ENCODE measurements around the gene EDEM2. TPM values are rescaled to one million over a fixed set of nuclear protein-coding genes. Genes with fewer than 3 reads are reported as not detected.
"Not testable (repeated sequence)": the region's sequence is repeated elsewhere in the genome, so short reads cannot be mapped to it uniquely, and the experiment has no call there.

Gene EDEM2
- total RNA-seq, 1 experiment from 2014 or later, result 23.6 TPM

GRCh38 chr20:35116258-35116657 lies 30.9 kb downstream of the EDEM2 start:
- BruUV-seq (replicated peaks), result no TSS peak
- no peak for TF ChIP-seq CTCF (IDR thresholded peaks at IDR 0.05; ENCODE audit: unreplicated experiment)
- POLR2A ChIA-PET, result interaction anchor here (0.6 kb wide), 1 partner anchor 141 kb away, joined by 3 read pairs; no protein-coding TSS in a partner anchor
- CTCF ChIA-PET, result interaction anchor here (0.6 to 1.8 kb wide), 6 partner anchors 20 to 462 kb away, joined by 4 to 11 read pairs (median 4); no protein-coding TSS in a partner anchor
- peaks cover 62% of the 10 kb centered on the region for H3K36me3 Mint-ChIP-seq (ENCODE audit: insufficient read depth, unreplicated experiment)
- intact Hi-C loops (cut with micrococcal nuclease), result no loop called here
- H3K9me3 Mint-ChIP-seq (ENCODE audit: unreplicated experiment), result no peaks in the 10 kb centered on the region
- H3K4me3 Mint-ChIP-seq (ENCODE audit: unreplicated experiment), result no peak overlapping the region
- no peaks in the 10 kb centered on the region for H3K27me3 Mint-ChIP-seq (ENCODE audit: insufficient read depth, unreplicated experiment)
- peaks cover 3% of the 10 kb centered on the region for H3K4me1 Mint-ChIP-seq (ENCODE audit: insufficient read depth, unreplicated experiment)
- H3K27ac Mint-ChIP-seq (ENCODE audit: low read depth, unreplicated experiment), result no peak overlapping the region
- no peak for DNase-seq (ENCODE audit: unreplicated experiment)

- DNase-seq (ENCODE audit: unreplicated experiment), result no peak
- no peak for TF ChIP-seq CTCF (IDR thresholded peaks at IDR 0.05; ENCODE audit: unreplicated experiment)
- POLR2A ChIA-PET, result interaction anchor here (0.6 kb wide), 3 partner anchors 141 to 624 kb away, joined by 3 to 4 read pairs (median 3); no protein-coding TSS in a partner anchor
- no peak overlapping the region for H3K27ac Mint-ChIP-seq (ENCODE audit: low read depth, unreplicated experiment)
- BruUV-seq (replicated peaks), result no TSS peak
- intact Hi-C loops (cut with micrococcal nuclease), result no loop called here
- CTCF ChIA-PET, result interaction anchor here (0.6 to 1.8 kb wide), 4 partner anchors 19 to 144 kb away, joined by 3 to 11 read pairs (median 5); no protein-coding TSS in a partner anchor
- H3K4me1 Mint-ChIP-seq (ENCODE audit: insufficient read depth, unreplicated experiment), result peaks cover 10% of the 10 kb centered on the region
- H3K27me3 Mint-ChIP-seq (ENCODE audit: insufficient read depth, unreplicated experiment), result no peaks in the 10 kb centered on the region
- H3K4me3 Mint-ChIP-seq (ENCODE audit: unreplicated experiment), result no peak overlapping the region
- H3K9me3 Mint-ChIP-seq (ENCODE audit: unreplicated experiment), result no peaks in the 10 kb centered on the region
- H3K36me3 Mint-ChIP-seq (ENCODE audit: insufficient read depth, unreplicated experiment), result peaks cover 58% of the 10 kb centered on the region
These were observed 31.5 kb downstream of the EDEM2 start for GRCh38 chr20:35115606-35116005.

DNA sequence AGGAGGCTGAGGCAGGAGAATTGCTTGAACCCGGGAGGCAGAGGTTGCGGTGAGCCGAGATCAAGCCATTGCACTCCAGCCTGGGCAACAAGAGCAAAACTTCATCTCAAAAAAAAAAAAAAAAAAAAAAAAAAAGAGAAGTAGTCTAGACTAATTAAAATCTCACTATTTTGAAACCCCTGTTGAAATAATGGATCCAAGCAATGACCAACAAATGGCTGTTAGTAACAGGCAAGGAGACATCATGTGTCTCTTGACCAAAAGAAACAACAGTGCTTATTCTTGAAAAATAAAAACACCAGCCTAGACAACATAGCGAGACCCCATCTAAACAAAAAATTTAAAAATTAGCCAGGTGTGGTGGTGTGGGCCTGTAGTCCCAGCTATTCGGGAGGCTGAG lies 34.9 kb downstream of the EDEM2 start:
- peaks cover 18% of the 10 kb centered on the region for H3K4me1 Mint-ChIP-seq (ENCODE audit: insufficient read depth, unreplicated experiment)
- CTCF ChIA-PET, result interaction anchor here (1.5 to 1.9 kb wide), 2 partner anchors 14 to 17 kb away, joined by 4 to 7 read pairs; no protein-coding TSS in a partner anchor
- H3K27me3 Mint-ChIP-seq (ENCODE audit: insufficient read depth, unreplicated experiment); H3K4me3 Mint-ChIP-seq (ENCODE audit: unreplicated experiment); intact Hi-C loops (cut with micrococcal nuclease); POLR2A ChIA-PET; H3K27ac Mint-ChIP-seq (ENCODE audit: low read depth, unreplicated experiment); H3K9me3 Mint-ChIP-seq (ENCODE audit: unreplicated experiment); BruUV-seq (replicated peaks); DNase-seq (ENCODE audit: unreplicated experiment): not testable (repeated sequence)
- peaks cover 30% of the 10 kb centered on the region for H3K36me3 Mint-ChIP-seq (ENCODE audit: insufficient read depth, unreplicated experiment)

GRCh38 chr20:35111141-35111888 lies 35.8 kb downstream of the EDEM2 start:
- ChIA-PET CTCF (interaction anchor here (1.5 to 1.9 kb wide), 2 partner anchors 13 to 16 kb away, joined by 4 to 7 read pairs; no protein-coding TSS in a partner anchor), POLR2A (interaction anchor here (0.7 kb wide), 1 partner anchor 351 kb away, joined by 3 read pairs; no protein-coding TSS in a partner anchor)
- Mint-ChIP-seq H3K27me3 (ENCODE audit: insufficient read depth, unreplicated experiment) (no peaks in the 10 kb centered on the region), H3K4me3 (ENCODE audit: unreplicated experiment) (no peak overlapping the region), H3K36me3 (ENCODE audit: insufficient read depth, unreplicated experiment) (peaks cover 21% of the 10 kb centered on the region), H3K27ac (ENCODE audit: low read depth, unreplicated experiment) (peak overlapping the region; percentile 55), H3K9me3 (ENCODE audit: unreplicated experiment) (no peaks in the 10 kb centered on the region), H3K4me1 (ENCODE audit: insufficient read depth, unreplicated experiment) (peaks cover 18% of the 10 kb centered on the region)
- no peak for TF ChIP-seq CTCF (IDR thresholded peaks at IDR 0.05; ENCODE audit: unreplicated experiment)
- DNase-seq (ENCODE audit: unreplicated experiment), result peak; percentile 25
- intact Hi-C loops (cut with micrococcal nuclease), result no loop called here
- BruUV-seq (replicated peaks), result no TSS peak

Measured in MCF 10A (cell line).